HG02588 (cell line): ENCODE data around the gene TCOF1.

Experiments used
- ATAC-seq: cut with Tn5 transposase; IDR thresholded peaks from one replicate; pipeline ENCODE4 v1.9.1; 2021; ENCODE audit warnings: mild to moderate bottlenecking, moderate library complexity; ENCODE audit not compliant: unreplicated experiment

TCOF1 gene

GRCh38 chr5:150323819-150324218 lies 33.7 kb upstream of the TCOF1 start:
- ATAC-seq = no peak

- ATAC-seq = no peak
Measured at GRCh38 chr5:150325426-150325825, 32.1 kb upstream of the TCOF1 start.

- no peak for ATAC-seq
Measured at GRCh38 chr5:150326707-150327106, 30.8 kb upstream of the TCOF1 start.

- ATAC-seq = no peak
Measured at GRCh38 chr5:150327139-150327538, 30.4 kb upstream of the TCOF1 start.

- no peak for ATAC-seq
Measured at GRCh38 chr5:150328515-150328914, 29.0 kb upstream of the TCOF1 start.

GRCh38 chr5:150329038-150329437 lies 28.5 kb upstream of the TCOF1 start:
- ATAC-seq = no peak

- ATAC-seq = no peak
Measured at GRCh38 chr5:150329881-150330876, 27.3 kb upstream of the TCOF1 start.

- no peak for ATAC-seq
Measured at GRCh38 chr5:150333400-150333799, 24.1 kb upstream of the TCOF1 start.

- no peak for ATAC-seq
Measured at GRCh38 chr5:150335778-150336177, 21.7 kb upstream of the TCOF1 start.

GRCh38 chr5:150338546-150338945 lies 19.0 kb upstream of the TCOF1 start:
- ATAC-seq = no peak

- ATAC-seq = no peak
Measured at GRCh38 chr5:150339165-150339564, 18.3 kb upstream of the TCOF1 start.

- ATAC-seq = no peak
Measured at GRCh38 chr5:150339841-150340240, 17.7 kb upstream of the TCOF1 start.

- ATAC-seq = no peak
Measured at GRCh38 chr5:150340614-150341255, 16.8 kb upstream of the TCOF1 start.

GRCh38 chr5:150341331-150341730 lies 16.2 kb upstream of the TCOF1 start:
- ATAC-seq = no peak

GRCh38 chr5:150341989-150342388 lies 15.5 kb upstream of the TCOF1 start:
- ATAC-seq = no peak

GRCh38 chr5:150342583-150342982 lies 14.9 kb upstream of the TCOF1 start:
- no peak for ATAC-seq

GRCh38 chr5:150343994-150344631 lies 13.4 kb upstream of the TCOF1 start:
- ATAC-seq = no peak

- ATAC-seq = no peak
Measured at GRCh38 chr5:150345716-150346115, 11.8 kb upstream of the TCOF1 start.

- no peak for ATAC-seq
Measured at GRCh38 chr5:150346592-150346991, 10.9 kb upstream of the TCOF1 start.

GRCh38 chr5:150347003-150347402 lies 10.5 kb upstream of the TCOF1 start:
- ATAC-seq = no peak

GRCh38 chr5:150347451-150347850 lies 10.0 kb upstream of the TCOF1 start:
- no peak for ATAC-seq
